CD14-positive monocyte (primary cell): ENCODE results near the gene APLF. TPM values are rescaled to one million over a fixed set of nuclear protein-coding genes. Genes with fewer than 3 reads are reported as not detected.
A peak's percentile ranks its signal among the peaks of the same experiment; 100 is the strongest.
"Not testable (repeated sequence)": the region's sequence is repeated elsewhere in the genome, so short reads cannot be mapped to it uniquely, and the experiment has no call there.

Experiments used
- DNase-seq, 3 donors: peaks; one replicate each; pipeline ENCODE4 v3.0.0-alpha.2; 2011 to 2022
- H2AFZ ChIP-seq: 2 replicates; pipeline ENCODE4 v1.6.0; 2012; ENCODE audit warnings: mild to moderate bottlenecking, low read depth, low read length, inconsistent platforms; ENCODE audit not compliant: insufficient read depth, poor library complexity, severe bottlenecking
- H3K27ac ChIP-seq, 2 donors: 1 replicate in 1 of 2; 2 replicates in 1 of 2; pipeline ENCODE4 v1.5.1; 2012 to 2013; ENCODE audit warnings: low read length in 2 of 2, control low read depth in 1 of 2, inconsistent platforms in 1 of 2, low read depth in 1 of 2, mild to moderate bottlenecking in 1 of 2
- H3K27me3 ChIP-seq, 2 donors: one replicate each; pipeline versions ENCODE4 v1.6.0 to v1.6.1; 2011 to 2013; ENCODE audit warnings: low read length in 2 of 2; ENCODE audit not compliant: control insufficient read depth in 2 of 2, insufficient read depth in 2 of 2
- H3K36me3 ChIP-seq, 2 donors: replicated peaks in 1 of 2; 1 replicate in 1 of 2; 2 replicates in 1 of 2; pipeline versions ENCODE4 v1.5.1 to v1.6.1; 2012 to 2013; ENCODE audit warnings: low read length in 2 of 2, control low read depth in 1 of 2, inconsistent platforms in 1 of 2, mild to moderate bottlenecking in 1 of 2; ENCODE audit not compliant: insufficient read depth in 2 of 2, control insufficient read depth in 1 of 2
- H3K4me1 ChIP-seq, 2 donors: 1 replicate in 1 of 2; 2 replicates in 1 of 2; pipeline versions ENCODE4 v1.5.1 to v1.6.1; 2012 to 2013; ENCODE audit warnings: low read length in 2 of 2, control low read depth in 1 of 2, inconsistent platforms in 1 of 2, mild to moderate bottlenecking in 1 of 2, moderate library complexity in 1 of 2; ENCODE audit not compliant: insufficient read depth in 2 of 2, control insufficient read depth in 1 of 2
- H3K4me2 ChIP-seq: replicated peaks from 2 replicates; pipeline ENCODE3; 2012; ENCODE audit warnings: low read length, moderate library complexity, mild to moderate bottlenecking; ENCODE audit not compliant: poor library complexity, severe bottlenecking; ENCODE audit errors: extremely low read depth
- H3K4me3 ChIP-seq, 3 experiments: fragments of 200-600 bp in 1 of 3; sonication (generic) in 1 of 3; replicated peaks in 1 of 3; 1 replicate in 2 of 3; 2 replicates in 1 of 3; pipeline ENCODE4 v1.5.1; 2011 to 2013; ENCODE audit warnings: low read length in 3 of 3, mild to moderate bottlenecking in 3 of 3, control low read depth in 2 of 3, low read depth in 2 of 3, inconsistent platforms in 1 of 3, moderate library complexity in 1 of 3
- H3K79me2 ChIP-seq: 2 replicates; pipeline ENCODE4 v1.6.0; 2012; ENCODE audit warnings: mild to moderate bottlenecking, control low read depth, inconsistent platforms, low read length, moderate library complexity; ENCODE audit not compliant: insufficient read depth
- H3K9ac ChIP-seq: 2 replicates; pipeline ENCODE4 v1.6.0; 2017; ENCODE audit warnings: low read length, mild to moderate bottlenecking; ENCODE audit not compliant: insufficient read depth, poor library complexity, severe bottlenecking
- H3K9me3 ChIP-seq, 2 donors: replicated peaks in 1 of 2; 1 replicate in 1 of 2; 2 replicates in 1 of 2; pipeline versions ENCODE4 v1.5.1 to v1.6.1; 2012 to 2013; ENCODE audit warnings: low read length in 2 of 2, control low read depth in 1 of 2; ENCODE audit not compliant: control insufficient read depth in 1 of 2, insufficient read depth in 1 of 2
- H4K20me1 ChIP-seq: 2 replicates; pipeline ENCODE4 v1.6.0; 2012; ENCODE audit warnings: mild to moderate bottlenecking, low read length, control low read depth, moderate library complexity; ENCODE audit not compliant: insufficient read depth
- H3K27ac Mint-ChIP-seq, 7 donors: one replicate each; pipeline ENCODE4 v1.8.0; 2020; ENCODE audit warnings: mild to moderate bottlenecking in 7 of 7, mixed read lengths in 7 of 7, moderate library complexity in 6 of 7, inconsistent platforms in 2 of 7
- H3K27me3 Mint-ChIP-seq, 3 donors: one replicate each; pipeline ENCODE4 v1.8.0; 2021 to 2022; ENCODE audit warnings: low read depth in 3 of 3, mild to moderate bottlenecking in 3 of 3, mixed read lengths in 3 of 3, moderate library complexity in 3 of 3, inconsistent platforms in 1 of 3
- H3K36me3 Mint-ChIP-seq, 2 donors: one replicate each; pipeline ENCODE4 v1.8.0; 2020; ENCODE audit warnings: mixed read lengths in 2 of 2, inconsistent platforms in 1 of 2, mild to moderate bottlenecking in 1 of 2
- H3K4me1 Mint-ChIP-seq: one replicate; pipeline ENCODE4 v1.8.0; 2020; ENCODE audit warnings: mild to moderate bottlenecking, mixed read lengths
- H3K4me3 Mint-ChIP-seq, 2 donors: one replicate each; pipeline ENCODE4 v1.8.0; 2020; ENCODE audit warnings: mild to moderate bottlenecking in 2 of 2, mixed read lengths in 2 of 2, moderate library complexity in 1 of 2
- H3K9me3 Mint-ChIP-seq, 7 donors: one replicate each; pipeline ENCODE4 v1.8.0; 2020 to 2022; ENCODE audit warnings: mixed read lengths in 7 of 7, mild to moderate bottlenecking in 6 of 7, moderate library complexity in 6 of 7, inconsistent platforms in 2 of 7
- WGBS: methylation state at CpG from one replicate; pipeline ENCODE4 v1.1.5; 2013; ENCODE audit warnings: missing lambda C conversion rate; ENCODE audit not compliant: insufficient coverage; 5-methylcytosine and 5-hydroxymethylcytosine counted together
- intact Hi-C, 2 donors: fragments of 100-400 bp; cut with micrococcal nuclease; formaldehyde crosslinking; loops; one replicate each; pipeline versions ENCODE4 v1.15.0 to v1.15.1; 2023
- polyA plus RNA-seq, 3 donors: library from polyadenylated mRNA; depleted of rRNA in 1 of 3; unstranded in 2 of 3; stranded (reverse) in 1 of 3; fragments of 300-500 nt in 2 of 3; fragments of >200 nt in 1 of 3; fragmentation: Illumina TruSeq in 2 of 3; gene quantifications; 1 replicate in 2 of 3; 2 replicates in 1 of 3; pipeline ENCODE4 v1.2.3, GENCODE V29; 2012 to 2021
- TF ChIP-seq, protein P1 (sequence below): fragments of 200-600 bp; IDR thresholded peaks from one replicate; pipeline ENCODE4 v1.8.0; 2022; ENCODE audit warnings: antibody characterized with exemption, mild to moderate bottlenecking

The APLF gene
- polyA plus RNA-seq, 3 donors, result 0.77 to 1.8 (median 1.2) TPM

GRCh38 chr2:68441179-68441993 lies 26.0 kb upstream of the APLF start:
- Histone ChIP-seq H3K27me3 (no peaks in the 10 kb centered on the region), H3K79me2 (peaks cover 2% of the 10 kb centered on the region), H3K9ac (no peak overlapping the region), H3K27ac (peak overlapping the region; percentile 39 to 69), H3K9me3 (no peaks in the 10 kb centered on the region), H3K36me3 (no peaks in the 10 kb centered on the region), H3K4me3 (peak overlapping the region in 1 of 3 experiments; percentile 28), H3K4me1 (peaks cover 25 to 26% of the 10 kb centered on the region in 2 donors), H2AFZ (no peak overlapping the region), H4K20me1 (no peaks in the 10 kb centered on the region), H3K4me2 (peak overlapping the region; percentile 38)
- peak overlapping the region in 1 of 2 donors; percentile 26 for H3K4me3 Mint-ChIP-seq
- H3K27ac Mint-ChIP-seq, result peak overlapping the region; percentile 85 to 95 (median 93)
- no peaks in the 10 kb centered on the region for H3K27me3 Mint-ChIP-seq
- no peaks in the 10 kb centered on the region for H3K36me3 Mint-ChIP-seq
- WGBS, result 42% methylated on average over 4 of the region's 6 CpGs
- peaks cover 0 to 2% (median 0%) of the 10 kb centered on the region in 7 donors for H3K9me3 Mint-ChIP-seq
- intact Hi-C loops, result loop anchor here (1.0 to 10.0 kb wide), 4 partner anchors 74 to 319 kb away; partner anchors contain the start of gene PLEK (in 1 of the 2)
- TF ChIP-seq, protein P1, sequence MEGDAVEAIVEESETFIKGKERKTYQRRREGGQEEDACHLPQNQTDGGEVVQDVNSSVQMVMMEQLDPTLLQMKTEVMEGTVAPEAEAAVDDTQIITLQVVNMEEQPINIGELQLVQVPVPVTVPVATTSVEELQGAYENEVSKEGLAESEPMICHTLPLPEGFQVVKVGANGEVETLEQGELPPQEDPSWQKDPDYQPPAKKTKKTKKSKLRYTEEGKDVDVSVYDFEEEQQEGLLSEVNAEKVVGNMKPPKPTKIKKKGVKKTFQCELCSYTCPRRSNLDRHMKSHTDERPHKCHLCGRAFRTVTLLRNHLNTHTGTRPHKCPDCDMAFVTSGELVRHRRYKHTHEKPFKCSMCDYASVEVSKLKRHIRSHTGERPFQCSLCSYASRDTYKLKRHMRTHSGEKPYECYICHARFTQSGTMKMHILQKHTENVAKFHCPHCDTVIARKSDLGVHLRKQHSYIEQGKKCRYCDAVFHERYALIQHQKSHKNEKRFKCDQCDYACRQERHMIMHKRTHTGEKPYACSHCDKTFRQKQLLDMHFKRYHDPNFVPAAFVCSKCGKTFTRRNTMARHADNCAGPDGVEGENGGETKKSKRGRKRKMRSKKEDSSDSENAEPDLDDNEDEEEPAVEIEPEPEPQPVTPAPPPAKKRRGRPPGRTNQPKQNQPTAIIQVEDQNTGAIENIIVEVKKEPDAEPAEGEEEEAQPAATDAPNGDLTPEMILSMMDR, result peak; percentile 90
- peaks cover 30% of the 10 kb centered on the region for H3K4me1 Mint-ChIP-seq
- peak; percentile 93 to 99 (median 97) for DNase-seq

GRCh38 chr2:68441994-68442322 lies 25.4 kb upstream of the APLF start:
- Mint-ChIP-seq H3K36me3 (no peaks in the 10 kb centered on the region), H3K27ac (no peak overlapping the region), H3K9me3 (peaks cover 0 to 3% (median under 1%) of the 10 kb centered on the region in 7 donors), H3K27me3 (no peaks in the 10 kb centered on the region), H3K4me3 (no peak overlapping the region), H3K4me1 (peaks cover 29% of the 10 kb centered on the region)
- H3K9ac ChIP-seq, result no peak overlapping the region
- no peaks in the 10 kb centered on the region for H3K27me3 ChIP-seq
- no peak overlapping the region for H3K27ac ChIP-seq
- intact Hi-C loops, result loop anchor here (1.0 to 10.0 kb wide), 4 partner anchors 75 to 320 kb away; partner anchors contain the start of gene PLEK (in 1 of the 2)
- no peaks in the 10 kb centered on the region for H3K36me3 ChIP-seq
- H3K4me3 ChIP-seq, result no peak overlapping the region
- no CpG with 5 or more reads among the region's 2 CpGs for WGBS
- peaks cover 0 to under 1% of the 10 kb centered on the region in 2 donors for H3K9me3 ChIP-seq
- H3K4me2 ChIP-seq, result no peak overlapping the region
- H3K79me2 ChIP-seq, result peaks cover 2% of the 10 kb centered on the region
- TF ChIP-seq, protein P1, result peak; percentile 60
- no peak overlapping the region for H2AFZ ChIP-seq
- DNase-seq, result no peak
- H3K4me1 ChIP-seq, result peaks cover 25 to 26% of the 10 kb centered on the region in 2 donors
- no peaks in the 10 kb centered on the region for H4K20me1 ChIP-seq

DNA sequence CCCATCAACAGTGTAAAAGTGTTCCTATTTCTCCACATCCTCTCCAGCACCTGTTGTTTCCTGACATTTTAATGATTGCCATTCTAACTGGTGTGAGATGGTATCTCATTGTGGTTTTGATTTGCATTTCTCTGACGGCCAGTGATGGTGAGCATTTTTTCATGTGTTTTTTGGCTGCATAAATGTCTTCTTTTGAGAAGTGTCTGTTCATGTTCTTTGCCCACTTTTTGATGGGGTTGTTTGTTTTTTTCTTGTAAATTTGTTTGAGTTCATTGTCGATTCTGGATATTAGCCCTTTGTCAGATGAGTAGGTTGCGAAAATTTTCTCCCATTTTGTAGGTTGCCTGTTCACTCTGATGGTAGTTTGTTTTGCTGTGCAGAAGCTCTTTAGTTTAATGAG lies 21.0 kb upstream of the APLF start:
- H3K4me3 Mint-ChIP-seq, H3K36me3 Mint-ChIP-seq: not testable (repeated sequence)
- intact Hi-C loops, result loop anchor here in 1 of 2 donors (10.0 kb wide), 1 partner anchor 162 kb away; no protein-coding TSS in a partner anchor

More for the DNA sequence above, 21.0 kb upstream of the APLF start:
- peaks cover 13 to 23% of the 10 kb centered on the region in 2 donors for H3K9me3 ChIP-seq
- not testable (repeated sequence) for H3K27me3 Mint-ChIP-seq, DNase-seq, H3K4me1 Mint-ChIP-seq, H3K27ac Mint-ChIP-seq, H3K4me2 ChIP-seq, H3K4me3 ChIP-seq, H3K36me3 ChIP-seq, H3K9ac ChIP-seq, H4K20me1 ChIP-seq, H3K27ac ChIP-seq, H3K79me2 ChIP-seq, H3K27me3 ChIP-seq, H3K4me1 ChIP-seq, H2AFZ ChIP-seq
- H3K9me3 Mint-ChIP-seq, result peaks cover 11 to 26% (median 23%) of the 10 kb centered on the region in 7 donors
- WGBS, result no CpG with 5 or more reads among the region's 3 CpGs
